Heart right ventricle (tissue), 16 donors: ENCODE data around the gene CLCN1. TPM values are rescaled to one million over a fixed set of nuclear protein-coding genes. Genes with fewer than 3 reads are reported as not detected.
A peak's percentile ranks its signal among the peaks of the same experiment; 100 is the strongest.

Experiments
- ATAC-seq, 8 donors: fragments of 200-7000 bp; cut with Tn5 transposase; one replicate each; pipeline ENCODE4 v1.9.1; 2020; ENCODE audit warnings: mild to moderate bottlenecking in 8 of 8, moderate library complexity in 8 of 8, moderate number of reproducible peaks in 1 of 8
- DNase-seq, 2 donors: peaks; one replicate each; pipeline ENCODE4 v3.0.0-alpha.2; 2020
- H3K27ac ChIP-seq, 10 donors: fragments of 200-600 bp; sonication (generic) in 2 of 10; one replicate each; pipeline versions ENCODE4 v1.5.0 to v1.8.0; 2020 to 2022; ENCODE audit warnings: mild to moderate bottlenecking in 3 of 10
- H3K27me3 ChIP-seq, 7 donors: fragments of 200-600 bp; one replicate each; pipeline ENCODE4 v1.8.0; 2021 to 2022; ENCODE audit warnings: mild to moderate bottlenecking in 2 of 7
- H3K36me3 ChIP-seq, 9 donors: fragments of 200-600 bp; sonication (generic) in 1 of 9; one replicate each; pipeline versions ENCODE4 v1.5.0 to v1.8.0; 2020 to 2022; ENCODE audit warnings: mild to moderate bottlenecking in 2 of 9
- H3K4me1 ChIP-seq, 9 donors: fragments of 200-600 bp; sonication (generic) in 1 of 9; one replicate each; pipeline versions ENCODE4 v1.5.0 to v1.8.0; 2020 to 2022; ENCODE audit warnings: mild to moderate bottlenecking in 4 of 9
- H3K4me3 ChIP-seq, 10 donors: fragments of 200-600 bp; sonication (generic) in 2 of 10; one replicate each; pipeline versions ENCODE4 v1.5.0 to v1.8.0; 2020 to 2022; ENCODE audit warnings: mild to moderate bottlenecking in 7 of 10, moderate library complexity in 2 of 10
- H3K9me3 ChIP-seq, 11 donors: fragments of 200-600 bp in 10 of 11; sonication (generic) in 2 of 11; one replicate each; pipeline versions ENCODE4 v1.5.0 to v1.8.0; 2013 to 2022; ENCODE audit warnings: mild to moderate bottlenecking in 2 of 11, control low read depth in 1 of 11, moderate library complexity in 1 of 11
- CTCF ChIP-seq, 9 donors: fragments of 200-600 bp; sonication (generic) in 2 of 9; IDR thresholded peaks; one replicate each; pipeline versions ENCODE4 v1.5.0 to v1.8.0; 2021 to 2022; ENCODE audit warnings: antibody characterized with exemption in 9 of 9, mild to moderate bottlenecking in 5 of 9, moderate library complexity in 1 of 9
- WGBS, 2 donors: extraction: QIAGEN DNeasy Blood & Tissue Kit; methylation state at CpG; one replicate each; pipeline ENCODE4 v1.1.7; 2013; ENCODE audit warnings: inconsistent platforms in 1 of 2; 5-methylcytosine and 5-hydroxymethylcytosine counted together
- intact Hi-C, 10 donors: fragments of 100-400 bp; cut with DNase I; formaldehyde crosslinking; loops; one replicate each; pipeline versions ENCODE4 v1.11.1 to v1.14.2; 2022
- polyA plus RNA-seq, 2 donors: library from polyadenylated mRNA; stranded (reverse); fragments of 200-250 nt; gene quantifications; one replicate each; pipeline ENCODE4 v1.2.3, GENCODE V29; 2013
- total RNA-seq, 10 donors: library from RNA; stranded (reverse); fragmentation: NEBNext Ultra II Directional in 3 of 10; extraction: Animal tissue kit (Norgen Biotek cat#: 25700) in 3 of 10; gene quantifications; one replicate each; pipeline versions ENCODE4 v1.2.1 to v1.2.4, GENCODE V29; 2021 to 2023
- donor health status: Arrhythmogenic right ventricular cardiomyopathy.
- donor health status: ischemic (EF 13 %, LVEDD 7.1; RV severe dilation, severe dysfunction).
- donor health status: healthy with polysubstance abuse.
- donor health status: DM: no; HTN: yes; CAD: no.
- donor health status: DM: no; HTN: no; CAD: no.
- donor health status: ischemic (EF 25% LVEDD 6.9; RV normal size, moderate dysfunction).
- donor health status: ischemic (EF 25% LVEDD 5.7; RV mildly dilated, moderate dysfunction).
- donor health status: healthy.
- donor health status: DM: yes; HTN: yes; CAD: no.
- donor health status: Ischemic cardiomyopathy.
- donor health status: ischemic (EF 35%, LVEDD 5.7; RV mildly dilated, moderate dysfunction).
- donor health status: nonischemic (EF 11% LVEDD 7.7; RV severe dilation, severe dysfunction).
- donor health status: DM: yes; HTN: yes; CAD: no.
- donor health status: PGD.
- donor health status: ischemic (EF 29% LVEDD 5.4; RV normal size, mild dysfunction).
- donor health status: nonischemic (EF 23%, LVEDD 6.1; RV moderate dilation, normal function).

The CLCN1 gene
- total and polyA plus RNA-seq, 12 donors: 0.01 TPM; not detected in 11

GRCh38 chr7:143290293-143290692 lies 25.6 kb upstream of the CLCN1 start:
- intact Hi-C loops: no loop called here
- WGBS, 2 donors: 68 to 69% methylated on average over 4 of the region's 4 CpGs
- H3K4me1 ChIP-seq: peaks cover 0 to 50% (median 40%) of the 10 kb centered on the region in 9 donors
- DNase-seq (no peak), ATAC-seq (no peak)
- H3K9me3 ChIP-seq: no peaks in the 10 kb centered on the region
- H3K36me3 ChIP-seq: peaks cover 0 to 52% (median 32%) of the 10 kb centered on the region in 9 donors
- peak overlapping the region in 6 of 10 donors; percentile 90 to 100 (median 98) for H3K4me3 ChIP-seq
- H3K27me3 ChIP-seq: no peaks in the 10 kb centered on the region
- H3K27ac ChIP-seq: peak overlapping the region in 1 of 10 donors; percentile 96
- no peak for TF ChIP-seq CTCF (IDR thresholded peaks at IDR 0.05)

- Histone ChIP-seq H3K4me1 (peaks cover 0 to 54% (median 49%) of the 10 kb centered on the region in 9 donors), H3K27me3 (no peaks in the 10 kb centered on the region), H3K4me3 (no peak overlapping the region), H3K36me3 (peaks cover 0 to 78% (median 36%) of the 10 kb centered on the region in 9 donors), H3K9me3 (no peaks in the 10 kb centered on the region), H3K27ac (no peak overlapping the region)
- no peak for TF ChIP-seq CTCF (IDR thresholded peaks at IDR 0.05)
- 96% methylated on average over 5 of the region's 5 CpGs for WGBS, 2 donors
- ATAC-seq (no peak), DNase-seq (no peak)
- intact Hi-C loops: no loop called here
Measured at GRCh38 chr7:143292876-143293275, 23.0 kb upstream of the CLCN1 start.

GRCh38 chr7:143295870-143296269 lies 20.0 kb upstream of the CLCN1 start:
- no peak for TF ChIP-seq CTCF (IDR thresholded peaks at IDR 0.05)
- H3K4me1 ChIP-seq: peaks cover 0 to 54% (median 29%) of the 10 kb centered on the region in 9 donors
- ATAC-seq (no peak), DNase-seq (no peak)
- H3K27me3 ChIP-seq: no peaks in the 10 kb centered on the region
- no peaks in the 10 kb centered on the region for H3K9me3 ChIP-seq
- H3K4me3 ChIP-seq: no peak overlapping the region
- peaks cover 0 to 100% (median 59%) of the 10 kb centered on the region in 9 donors for H3K36me3 ChIP-seq
- intact Hi-C loops: loop anchor here in 2 of 10 donors (1.0 to 5.0 kb wide), 2 partner anchors 26 to 34 kb away; partner anchors contain the start of gene GSTK1 (in 1 of the 2)
- peak overlapping the region in 2 of 10 donors; percentile 10 to 55 for H3K27ac ChIP-seq

GRCh38 chr7:143296686-143297085 lies 19.2 kb upstream of the CLCN1 start:
- H3K9me3 ChIP-seq: no peaks in the 10 kb centered on the region
- peaks cover 0 to 52% (median 25%) of the 10 kb centered on the region in 9 donors for H3K4me1 ChIP-seq
- H3K27ac ChIP-seq: peak overlapping the region in 5 of 10 donors; percentile 0 to 55 (median 9)
- TF ChIP-seq CTCF (IDR thresholded peaks at IDR 0.05): no peak
- H3K36me3 ChIP-seq: peaks cover 0 to 100% (median 60%) of the 10 kb centered on the region in 9 donors
- no peak for DNase-seq
- no peak overlapping the region for H3K4me3 ChIP-seq
- intact Hi-C loops: loop anchor here in 1 of 10 donors (5.0 kb wide), 1 partner anchor 34 kb away; the partner anchor contains the start of gene GSTK1
- no peaks in the 10 kb centered on the region for H3K27me3 ChIP-seq
- ATAC-seq: no peak
- 20 to 21% methylated on average over 2 of the region's 2 CpGs for WGBS, 2 donors
